ENCODE data around the gene NME7.

- no peak for TF ChIP-seq POLR2A (IDR thresholded peaks at IDR 0.05)
- TF ChIP-seq, protein P1, sequence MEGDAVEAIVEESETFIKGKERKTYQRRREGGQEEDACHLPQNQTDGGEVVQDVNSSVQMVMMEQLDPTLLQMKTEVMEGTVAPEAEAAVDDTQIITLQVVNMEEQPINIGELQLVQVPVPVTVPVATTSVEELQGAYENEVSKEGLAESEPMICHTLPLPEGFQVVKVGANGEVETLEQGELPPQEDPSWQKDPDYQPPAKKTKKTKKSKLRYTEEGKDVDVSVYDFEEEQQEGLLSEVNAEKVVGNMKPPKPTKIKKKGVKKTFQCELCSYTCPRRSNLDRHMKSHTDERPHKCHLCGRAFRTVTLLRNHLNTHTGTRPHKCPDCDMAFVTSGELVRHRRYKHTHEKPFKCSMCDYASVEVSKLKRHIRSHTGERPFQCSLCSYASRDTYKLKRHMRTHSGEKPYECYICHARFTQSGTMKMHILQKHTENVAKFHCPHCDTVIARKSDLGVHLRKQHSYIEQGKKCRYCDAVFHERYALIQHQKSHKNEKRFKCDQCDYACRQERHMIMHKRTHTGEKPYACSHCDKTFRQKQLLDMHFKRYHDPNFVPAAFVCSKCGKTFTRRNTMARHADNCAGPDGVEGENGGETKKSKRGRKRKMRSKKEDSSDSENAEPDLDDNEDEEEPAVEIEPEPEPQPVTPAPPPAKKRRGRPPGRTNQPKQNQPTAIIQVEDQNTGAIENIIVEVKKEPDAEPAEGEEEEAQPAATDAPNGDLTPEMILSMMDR (IDR thresholded peaks at IDR 0.05): no peak
These were observed 45.5 kb downstream of the NME7 start for GRCh38 chr1:169322138-169322537.
